ENCODE measurements around the gene SDHA.
A peak's percentile ranks its signal among the peaks of the same experiment; 100 is the strongest.
"Not testable (repeated sequence)": the region's sequence is repeated elsewhere in the genome, so short reads cannot be mapped to it uniquely, and the experiment has no call there.

SDHA gene

DNA sequence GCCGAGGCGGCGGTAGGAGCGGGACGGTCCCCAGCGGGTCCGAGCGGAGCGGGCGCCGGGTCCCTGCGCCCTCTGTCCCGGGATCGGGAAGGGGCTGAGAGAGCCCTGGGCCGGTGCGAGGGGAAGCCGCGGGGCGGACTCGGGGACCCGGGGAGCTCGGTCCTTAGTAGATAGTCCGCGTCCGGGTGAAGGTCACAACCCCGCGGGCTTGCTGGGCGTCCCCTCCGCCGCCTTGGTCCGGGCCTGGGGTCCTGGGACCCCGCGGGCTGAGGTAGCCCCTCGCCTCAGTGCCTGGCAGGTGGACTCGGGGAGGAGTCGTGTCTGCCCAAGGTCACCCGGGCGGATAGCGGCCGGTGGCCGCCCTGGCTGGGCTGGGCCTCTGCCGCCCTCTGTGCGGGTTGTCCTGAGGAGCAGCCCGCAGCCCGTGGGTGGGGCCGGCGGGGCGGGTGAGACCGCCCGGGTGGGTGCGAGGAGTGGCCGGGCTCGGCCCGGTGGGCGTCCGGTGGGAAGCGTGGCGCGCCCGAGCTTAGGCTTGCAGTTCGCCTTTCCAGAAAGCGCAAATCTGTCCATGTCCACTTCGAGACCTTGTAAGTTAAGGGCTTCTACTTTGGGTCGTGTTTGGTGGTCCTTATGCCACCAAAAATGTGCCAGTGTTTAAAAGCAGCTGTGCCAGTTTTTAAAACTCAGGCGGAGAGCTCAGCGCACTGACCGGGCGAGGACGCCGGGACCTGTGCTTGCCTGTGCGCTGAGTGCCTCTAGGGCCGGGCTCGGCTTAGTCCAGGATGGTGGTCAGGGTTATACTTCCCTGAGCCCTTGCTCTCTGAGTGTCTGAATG, 554 bp downstream of the SDHA start:
- peak overlapping the region; percentile 90 for H3K9ac ChIP-seq (ENCODE audit: low read depth, low read length)
- no peaks in the 10 kb centered on the region for H3K9me3 ChIP-seq (ENCODE audit: control insufficient read depth, insufficient read depth, low read length)
- no peaks in the 10 kb centered on the region for H3K36me3 ChIP-seq (ENCODE audit: control insufficient read depth, insufficient read depth, low read length)
- H3K4me1 ChIP-seq (ENCODE audit: control insufficient read depth, insufficient read depth, low read length), result peaks cover 9% of the 10 kb centered on the region
- no peaks in the 10 kb centered on the region for H3K27me3 ChIP-seq (ENCODE audit: control insufficient read depth, insufficient read depth, low read length)
- peak overlapping the region; percentile 95 for H3K4me3 ChIP-seq (ENCODE audit: low read depth, low read length)

DNA sequence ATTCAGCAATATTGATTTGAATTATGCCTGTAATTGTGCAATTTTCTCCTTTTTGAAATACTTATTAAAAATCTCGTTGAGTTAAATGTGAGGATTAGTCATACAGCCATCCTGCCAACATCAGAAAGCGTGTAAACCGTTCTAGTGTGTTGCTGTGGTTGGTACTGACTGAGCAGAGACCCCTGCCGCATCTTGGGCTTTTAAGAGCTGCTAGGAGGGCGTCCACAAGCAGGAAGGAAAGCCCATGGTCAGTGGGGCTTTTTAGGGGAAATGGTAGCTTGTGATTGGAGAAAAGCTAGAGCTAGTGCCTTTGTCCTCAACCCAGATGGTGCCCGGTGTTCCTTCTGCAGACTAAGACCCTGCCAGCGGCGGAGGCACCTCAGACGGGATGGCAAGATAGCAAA, 1.3 kb downstream of the SDHA start:
- no peak overlapping the region for H3K9ac ChIP-seq (ENCODE audit: low read depth, low read length)
- peak overlapping the region; percentile 95 for H3K4me3 ChIP-seq (ENCODE audit: low read depth, low read length)
- H3K36me3 ChIP-seq (ENCODE audit: control insufficient read depth, insufficient read depth, low read length), result peaks cover 2% of the 10 kb centered on the region
- no peaks in the 10 kb centered on the region for H3K27me3 ChIP-seq (ENCODE audit: control insufficient read depth, insufficient read depth, low read length)
- peaks cover 9% of the 10 kb centered on the region for H3K4me1 ChIP-seq (ENCODE audit: control insufficient read depth, insufficient read depth, low read length)
- no peaks in the 10 kb centered on the region for H3K9me3 ChIP-seq (ENCODE audit: control insufficient read depth, insufficient read depth, low read length)

DNA sequence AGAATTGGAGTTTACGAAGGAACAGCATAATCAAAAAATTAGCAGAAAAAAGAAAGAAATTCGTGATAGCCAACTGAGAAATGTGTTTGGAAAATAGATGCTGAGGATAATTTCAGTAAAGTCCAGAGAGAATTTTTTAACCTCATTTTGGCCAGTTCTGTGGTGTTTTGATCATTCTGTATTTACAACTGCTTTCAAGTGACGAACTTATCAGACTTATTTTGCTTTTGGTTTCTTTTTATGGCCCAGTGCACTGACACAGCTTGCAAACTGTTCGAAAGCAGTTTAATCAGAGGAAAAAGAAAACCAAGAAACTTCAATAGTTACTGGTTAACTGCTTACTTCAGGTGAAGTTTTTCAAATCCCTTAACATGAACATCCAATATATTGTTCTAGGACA, 1.9 kb downstream of the SDHA start:
- H3K4me3 ChIP-seq (ENCODE audit: low read depth, low read length), result no peak overlapping the region

DNA sequence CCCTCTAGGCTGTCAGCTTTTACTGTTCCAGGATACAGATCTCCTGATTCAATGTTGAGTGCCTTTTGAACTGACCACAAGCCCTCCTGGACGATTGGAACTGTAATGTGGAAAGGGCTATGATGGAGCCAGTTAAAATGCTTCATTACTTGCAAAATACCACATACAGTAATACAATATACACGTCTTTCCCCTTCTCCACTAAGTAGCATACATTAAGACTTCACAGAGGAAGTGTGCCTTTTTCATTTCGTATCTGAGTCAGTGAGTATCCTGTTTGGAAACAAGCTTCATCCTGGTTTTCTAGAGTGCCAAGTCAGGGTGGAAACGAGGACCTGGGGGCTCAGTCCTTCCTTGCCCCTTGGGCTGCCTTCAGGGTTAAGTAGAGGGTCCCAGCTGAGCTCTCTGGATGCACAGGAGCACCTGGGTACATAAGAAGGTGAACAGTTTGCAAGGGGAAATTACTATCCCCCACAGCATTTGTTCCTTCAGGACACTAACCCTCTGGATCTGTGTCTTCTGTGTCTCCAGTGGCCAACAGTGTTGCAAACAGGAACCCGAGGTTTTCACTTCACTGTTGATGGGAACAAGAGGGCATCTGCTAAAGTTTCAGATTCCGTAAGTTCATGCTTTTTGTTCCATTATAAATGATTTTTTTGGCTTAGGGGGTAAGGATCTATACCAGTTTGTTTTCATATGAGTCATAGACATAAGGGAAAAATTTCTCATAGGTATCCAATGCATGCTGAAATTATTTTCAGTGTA, 5.0 kb downstream of the SDHA start:
- H3K27me3 ChIP-seq (ENCODE audit: control insufficient read depth, insufficient read depth, low read length); H3K4me3 ChIP-seq (ENCODE audit: low read depth, low read length); H3K4me1 ChIP-seq (ENCODE audit: control insufficient read depth, insufficient read depth, low read length); H3K9ac ChIP-seq (ENCODE audit: low read depth, low read length); H3K9me3 ChIP-seq (ENCODE audit: control insufficient read depth, insufficient read depth, low read length): not testable (repeated sequence)
- H3K36me3 ChIP-seq (ENCODE audit: control insufficient read depth, insufficient read depth, low read length), result peaks cover 27% of the 10 kb centered on the region

More for the DNA sequence above, 1.9 kb downstream of the SDHA start:
- Histone ChIP-seq H3K9ac (ENCODE audit: low read depth, low read length) (no peak overlapping the region), H3K36me3 (ENCODE audit: control insufficient read depth, insufficient read depth, low read length) (peaks cover 8% of the 10 kb centered on the region), H3K4me1 (ENCODE audit: control insufficient read depth, insufficient read depth, low read length) (peaks cover 9% of the 10 kb centered on the region), H3K9me3 (ENCODE audit: control insufficient read depth, insufficient read depth, low read length) (no peaks in the 10 kb centered on the region), H3K27me3 (ENCODE audit: control insufficient read depth, insufficient read depth, low read length) (no peaks in the 10 kb centered on the region)

DNA sequence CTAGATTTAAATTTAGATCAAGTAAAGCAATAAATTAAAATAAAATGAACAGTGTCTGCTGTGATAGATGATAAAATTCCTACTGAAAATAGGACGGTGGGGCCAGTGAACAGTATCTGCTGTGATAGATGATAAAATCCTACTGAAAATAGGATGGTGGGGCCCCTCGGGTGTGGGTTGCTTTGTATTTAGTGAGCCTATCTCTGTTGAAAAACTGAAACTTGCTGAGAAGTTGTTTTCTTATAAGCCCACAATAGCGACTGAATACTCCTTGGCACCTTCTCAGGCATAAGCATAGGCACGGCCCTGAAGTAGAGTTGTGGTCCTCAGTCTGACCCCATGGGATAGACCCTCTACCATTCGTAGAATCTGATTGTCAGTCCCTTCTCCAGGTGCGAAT, 5.7 kb downstream of the SDHA start:
- Histone ChIP-seq H3K9ac (ENCODE audit: low read depth, low read length) (no peak overlapping the region), H3K4me3 (ENCODE audit: low read depth, low read length) (no peak overlapping the region), H3K27me3 (ENCODE audit: control insufficient read depth, insufficient read depth, low read length) (no peaks in the 10 kb centered on the region), H3K9me3 (ENCODE audit: control insufficient read depth, insufficient read depth, low read length) (no peaks in the 10 kb centered on the region), H3K4me1 (ENCODE audit: control insufficient read depth, insufficient read depth, low read length) (peaks cover 9% of the 10 kb centered on the region), H3K36me3 (ENCODE audit: control insufficient read depth, insufficient read depth, low read length) (peaks cover 32% of the 10 kb centered on the region)

DNA sequence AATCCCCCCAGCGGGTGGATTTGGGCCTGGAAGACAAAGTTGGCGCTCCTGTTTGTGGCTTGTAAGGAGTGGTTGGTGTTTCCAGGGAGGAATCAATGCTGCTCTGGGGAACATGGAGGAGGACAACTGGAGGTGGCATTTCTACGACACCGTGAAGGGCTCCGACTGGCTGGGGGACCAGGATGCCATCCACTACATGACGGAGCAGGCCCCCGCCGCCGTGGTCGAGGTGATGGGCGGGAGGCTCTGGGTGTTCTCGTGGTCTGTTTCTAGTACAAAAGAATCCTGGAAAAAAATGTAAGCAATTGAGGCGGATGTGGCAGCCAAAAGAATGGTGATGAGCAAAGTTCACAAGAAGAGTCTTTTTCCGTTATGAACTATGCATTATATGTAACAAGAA, 7.2 kb downstream of the SDHA start:
- Histone ChIP-seq H3K9ac (ENCODE audit: low read depth, low read length) (no peak overlapping the region), H3K9me3 (ENCODE audit: control insufficient read depth, insufficient read depth, low read length) (no peaks in the 10 kb centered on the region), H3K4me3 (ENCODE audit: low read depth, low read length) (no peak overlapping the region), H3K36me3 (ENCODE audit: control insufficient read depth, insufficient read depth, low read length) (peaks cover 41% of the 10 kb centered on the region), H3K4me1 (ENCODE audit: control insufficient read depth, insufficient read depth, low read length) (peaks cover 7% of the 10 kb centered on the region), H3K27me3 (ENCODE audit: control insufficient read depth, insufficient read depth, low read length) (no peaks in the 10 kb centered on the region)

DNA sequence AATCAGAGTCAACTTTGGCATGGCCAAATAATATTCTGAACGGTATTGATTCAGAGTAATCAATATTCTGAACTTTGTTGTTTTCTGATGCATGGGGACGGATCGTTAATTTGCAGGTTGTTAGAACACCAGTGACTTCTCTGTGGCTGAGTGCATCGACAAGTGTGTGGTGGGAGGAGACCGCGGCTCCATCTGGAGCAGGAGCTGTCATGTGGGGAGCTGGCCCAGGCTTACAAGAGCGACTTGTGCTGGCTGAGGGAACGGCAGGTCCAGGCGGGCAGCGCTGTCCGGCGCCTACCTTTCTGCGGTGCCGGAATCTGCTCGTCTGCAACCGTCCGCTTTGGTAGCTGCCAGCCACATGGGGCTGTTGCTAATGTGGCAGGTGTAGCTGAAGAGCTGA, 9.3 kb downstream of the SDHA start:
- H3K4me1 ChIP-seq (ENCODE audit: control insufficient read depth, insufficient read depth, low read length); H3K27me3 ChIP-seq (ENCODE audit: control insufficient read depth, insufficient read depth, low read length); H3K9ac ChIP-seq (ENCODE audit: low read depth, low read length); H3K9me3 ChIP-seq (ENCODE audit: control insufficient read depth, insufficient read depth, low read length); H3K4me3 ChIP-seq (ENCODE audit: low read depth, low read length): not testable (repeated sequence)
- peaks cover 46% of the 10 kb centered on the region for H3K36me3 ChIP-seq (ENCODE audit: control insufficient read depth, insufficient read depth, low read length)

DNA sequence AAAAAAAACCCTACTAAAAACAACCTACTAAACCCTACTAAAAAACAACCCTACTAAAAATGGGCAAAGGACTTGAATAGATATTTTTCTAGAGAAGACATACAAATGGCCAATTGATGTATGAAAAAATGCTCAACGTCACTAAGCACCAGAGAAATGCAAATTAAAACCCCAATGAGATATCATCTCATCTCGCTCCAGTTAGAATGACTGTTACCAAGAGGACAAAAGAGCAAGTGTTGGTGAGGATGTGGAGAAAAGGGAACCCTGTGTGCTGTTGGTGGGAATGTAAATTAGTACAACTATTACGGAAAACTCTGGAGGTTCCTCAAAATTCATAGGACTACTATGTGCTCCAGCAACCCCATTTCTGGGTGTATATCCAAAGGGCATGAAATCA, 10.8 kb downstream of the SDHA start:
- H3K9ac ChIP-seq (ENCODE audit: low read depth, low read length), result no peak overlapping the region
- H3K27me3 ChIP-seq (ENCODE audit: control insufficient read depth, insufficient read depth, low read length), result no peaks in the 10 kb centered on the region
- H3K36me3 ChIP-seq (ENCODE audit: control insufficient read depth, insufficient read depth, low read length), result peaks cover 51% of the 10 kb centered on the region
- no peaks in the 10 kb centered on the region for H3K9me3 ChIP-seq (ENCODE audit: control insufficient read depth, insufficient read depth, low read length)
- H3K4me3 ChIP-seq (ENCODE audit: low read depth, low read length), result no peak overlapping the region
- H3K4me1 ChIP-seq (ENCODE audit: control insufficient read depth, insufficient read depth, low read length), result no peaks in the 10 kb centered on the region

DNA sequence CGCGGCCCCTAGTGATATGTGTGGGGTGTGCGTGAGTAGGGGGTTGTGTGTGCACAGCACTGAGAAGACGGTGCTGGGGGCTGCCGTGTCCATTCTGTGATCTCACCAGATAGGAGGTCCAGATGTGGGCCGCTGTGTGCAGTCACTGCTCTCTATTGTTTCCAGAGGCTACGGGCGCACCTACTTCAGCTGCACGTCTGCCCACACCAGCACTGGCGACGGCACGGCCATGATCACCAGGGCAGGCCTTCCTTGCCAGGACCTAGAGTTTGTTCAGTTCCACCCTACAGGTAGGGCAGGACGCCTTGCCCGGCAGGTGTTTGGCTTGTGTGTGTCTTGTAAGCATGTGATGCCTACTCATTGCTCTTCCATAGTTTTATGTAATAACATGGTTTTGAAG, 12.6 kb downstream of the SDHA start:
- peaks cover 44% of the 10 kb centered on the region for H3K36me3 ChIP-seq (ENCODE audit: control insufficient read depth, insufficient read depth, low read length)

DNA sequence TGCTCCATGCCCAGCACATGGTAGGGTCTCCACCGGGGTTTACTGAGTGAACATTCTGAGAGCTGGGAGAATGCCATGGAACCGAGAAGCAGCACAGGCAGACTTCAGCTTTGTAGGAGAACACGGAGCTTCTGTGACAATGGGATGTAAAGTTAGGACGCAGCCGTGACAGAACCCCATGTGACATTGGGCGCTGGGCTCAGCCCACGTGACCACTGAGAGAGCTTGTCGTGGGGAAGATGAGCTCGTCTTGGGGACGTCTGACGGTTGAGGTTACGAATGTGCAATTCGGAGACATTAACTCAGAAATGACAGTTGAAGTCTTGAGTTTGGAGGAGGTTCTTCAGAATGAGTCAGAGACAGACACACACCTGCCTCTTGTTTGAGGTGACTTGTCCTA, 13.5 kb downstream of the SDHA start:
- H3K9ac ChIP-seq (ENCODE audit: low read depth, low read length), result no peak overlapping the region

More for the DNA sequence above, 12.6 kb downstream of the SDHA start:
- Histone ChIP-seq H3K9ac (ENCODE audit: low read depth, low read length) (no peak overlapping the region), H3K9me3 (ENCODE audit: control insufficient read depth, insufficient read depth, low read length) (no peaks in the 10 kb centered on the region), H3K4me3 (ENCODE audit: low read depth, low read length) (no peak overlapping the region), H3K4me1 (ENCODE audit: control insufficient read depth, insufficient read depth, low read length) (no peaks in the 10 kb centered on the region), H3K27me3 (ENCODE audit: control insufficient read depth, insufficient read depth, low read length) (no peaks in the 10 kb centered on the region)

DNA sequence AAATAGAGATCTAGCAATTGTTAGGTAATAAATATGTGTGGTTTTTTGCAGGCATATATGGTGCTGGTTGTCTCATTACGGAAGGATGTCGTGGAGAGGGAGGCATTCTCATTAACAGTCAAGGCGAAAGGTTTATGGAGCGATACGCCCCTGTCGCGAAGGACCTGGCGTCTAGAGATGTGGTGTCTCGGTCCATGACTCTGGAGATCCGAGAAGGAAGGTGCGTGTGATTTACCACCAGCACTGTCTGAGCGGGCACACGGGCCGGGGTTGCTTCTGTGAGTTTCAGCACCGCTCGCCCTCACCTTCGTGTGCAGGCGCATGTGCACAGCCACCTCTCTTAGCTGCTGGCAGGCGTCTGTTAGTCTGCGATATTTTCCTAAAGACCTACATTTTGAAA, 15.3 kb downstream of the SDHA start:
- H3K27me3 ChIP-seq (ENCODE audit: control insufficient read depth, insufficient read depth, low read length); H3K9me3 ChIP-seq (ENCODE audit: control insufficient read depth, insufficient read depth, low read length); H3K9ac ChIP-seq (ENCODE audit: low read depth, low read length); H3K4me1 ChIP-seq (ENCODE audit: control insufficient read depth, insufficient read depth, low read length); H3K4me3 ChIP-seq (ENCODE audit: low read depth, low read length): not testable (repeated sequence)
- peaks cover 29% of the 10 kb centered on the region for H3K36me3 ChIP-seq (ENCODE audit: control insufficient read depth, insufficient read depth, low read length)

More for the DNA sequence above, 13.5 kb downstream of the SDHA start:
- Histone ChIP-seq H3K4me3 (ENCODE audit: low read depth, low read length) (no peak overlapping the region), H3K9me3 (ENCODE audit: control insufficient read depth, insufficient read depth, low read length) (no peaks in the 10 kb centered on the region), H3K4me1 (ENCODE audit: control insufficient read depth, insufficient read depth, low read length) (no peaks in the 10 kb centered on the region), H3K36me3 (ENCODE audit: control insufficient read depth, insufficient read depth, low read length) (peaks cover 38% of the 10 kb centered on the region), H3K27me3 (ENCODE audit: control insufficient read depth, insufficient read depth, low read length) (no peaks in the 10 kb centered on the region)

DNA sequence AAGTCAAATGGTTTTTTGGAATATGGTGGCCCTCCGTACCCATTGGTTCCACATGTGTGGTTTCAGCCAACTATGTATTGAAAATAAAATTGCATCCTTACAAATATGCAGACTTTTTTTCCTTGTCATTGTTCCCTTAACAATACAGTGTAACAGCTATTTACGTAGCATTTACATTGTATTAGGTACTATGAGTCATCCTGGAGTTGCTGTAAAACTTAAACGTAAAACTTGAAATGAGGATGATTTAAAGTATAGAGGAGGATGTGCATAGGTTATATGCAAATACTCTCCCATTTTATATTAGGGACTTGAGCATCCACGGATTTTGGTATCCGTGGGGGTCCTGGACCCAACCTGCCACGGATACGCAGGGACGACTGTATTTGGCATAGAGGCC, 16.3 kb downstream of the SDHA start:
- Histone ChIP-seq H3K4me3 (ENCODE audit: low read depth, low read length) (no peak overlapping the region), H3K4me1 (ENCODE audit: control insufficient read depth, insufficient read depth, low read length) (no peaks in the 10 kb centered on the region), H3K9me3 (ENCODE audit: control insufficient read depth, insufficient read depth, low read length) (no peaks in the 10 kb centered on the region), H3K36me3 (ENCODE audit: control insufficient read depth, insufficient read depth, low read length) (peaks cover 22% of the 10 kb centered on the region), H3K27me3 (ENCODE audit: control insufficient read depth, insufficient read depth, low read length) (no peaks in the 10 kb centered on the region), H3K9ac (ENCODE audit: low read depth, low read length) (no peak overlapping the region)
